Breast epithelium (tissue), 4 donors: Measurements from ENCODE around the gene KCNH1. TPM values are rescaled to one million over a fixed set of nuclear protein-coding genes. Genes with fewer than 3 reads are reported as not detected.

Source experiments
- DNase-seq, 2 donors: peaks; one replicate each; pipeline ENCODE4 v3.0.0-alpha.2; 2019; ENCODE audit warnings: low spot score in 2 of 2
- H3K27ac ChIP-seq, 2 donors: fragments of 200-600 bp; sonication (generic) in 1 of 2; one replicate each; pipeline ENCODE4 v1.5.1; 2016 to 2019; ENCODE audit warnings: mild to moderate bottlenecking in 1 of 2
- H3K27me3 ChIP-seq, 2 donors: fragments of 200-600 bp; sonication (generic) in 1 of 2; one replicate each; pipeline versions ENCODE4 v1.5.1 to v1.6.0; 2017 to 2019; ENCODE audit warnings: control low read depth in 1 of 2, mild to moderate bottlenecking in 1 of 2
- H3K36me3 ChIP-seq: fragments of 200-600 bp; one replicate; pipeline ENCODE4 v1.5.1; 2019
- H3K4me1 ChIP-seq, 2 donors: fragments of 200-600 bp; sonication (generic); one replicate each; pipeline ENCODE4 v1.5.1; 2016 to 2019; ENCODE audit warnings: control low read depth in 1 of 2
- H3K4me3 ChIP-seq, 3 donors: fragments of 200-600 bp; sonication (generic); 1 replicate in 2 of 3; 2 replicates in 1 of 3; pipeline ENCODE4 v1.5.1; 2016 to 2019; ENCODE audit warnings: mild to moderate bottlenecking in 3 of 3, moderate library complexity in 2 of 3
- H3K9me3 ChIP-seq, 2 donors: fragments of 200-600 bp; sonication (generic) in 1 of 2; one replicate each; pipeline ENCODE4 v1.5.1; 2016 to 2019; ENCODE audit warnings: control low read depth in 1 of 2
- POLR2A ChIP-seq: fragments of 450-650 bp; IDR thresholded peaks from one replicate; pipeline ENCODE4 v1.6.1; 2016; ENCODE audit warnings: antibody characterized with exemption, mild to moderate bottlenecking, moderate library complexity
- POLR2AphosphoS5 ChIP-seq, 3 donors: sonication (generic); formaldehyde crosslinking; IDR thresholded peaks; one replicate each; pipeline ENCODE4 v1.6.1; 2017; ENCODE audit warnings: antibody characterized with exemption in 3 of 3
- intact Hi-C: fragments of 100-400 bp; cut with DNase I; formaldehyde crosslinking; loops from one replicate; pipeline ENCODE4 v1.15.1; 2023; ENCODE audit warnings: low total_unique reads
- total RNA-seq, 3 donors: library from RNA; depleted of rRNA; stranded (reverse); fragments of >200 nt; gene quantifications; one replicate each; pipeline ENCODE4 v1.1.0, GENCODE V29; 2016
- TF ChIP-seq, protein P1 (sequence below), 3 donors: fragments of 450-650 bp; IDR thresholded peaks; one replicate each; pipeline ENCODE4 v1.5.1; 2016 to 2017; ENCODE audit warnings: antibody characterized with exemption in 3 of 3, mild to moderate bottlenecking in 3 of 3, moderate library complexity in 3 of 3

The KCNH1 gene
- total RNA-seq, 3 donors from 2014 or later = 0.32 to 1.3 TPM; not detected in 1

DNA sequence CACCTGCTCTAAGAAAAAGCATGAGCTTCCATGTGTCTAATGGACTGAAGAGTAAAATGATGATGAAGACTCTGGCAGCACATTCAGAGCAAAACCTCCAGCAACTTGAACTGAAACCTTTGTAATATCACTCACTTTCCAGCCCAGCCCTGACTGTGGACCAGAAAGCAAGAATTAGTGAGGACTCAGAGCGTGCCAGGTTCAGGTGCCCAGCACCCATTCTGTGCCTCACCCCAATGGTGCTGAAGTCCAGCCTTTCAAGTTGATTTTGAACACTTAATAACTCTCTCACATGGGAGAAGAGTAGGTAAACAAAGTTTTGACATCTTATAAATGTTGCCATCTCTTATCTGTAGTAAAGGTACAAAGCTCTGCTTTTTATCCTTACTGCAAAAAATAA lies 350.0 kb downstream of the KCNH1 start:
- DNase-seq = no peak
- intact Hi-C loops = no loop called here
- TF ChIP-seq POLR2AphosphoS5 (IDR thresholded peaks at IDR 0.05) = no peak
- TF ChIP-seq, protein P1, sequence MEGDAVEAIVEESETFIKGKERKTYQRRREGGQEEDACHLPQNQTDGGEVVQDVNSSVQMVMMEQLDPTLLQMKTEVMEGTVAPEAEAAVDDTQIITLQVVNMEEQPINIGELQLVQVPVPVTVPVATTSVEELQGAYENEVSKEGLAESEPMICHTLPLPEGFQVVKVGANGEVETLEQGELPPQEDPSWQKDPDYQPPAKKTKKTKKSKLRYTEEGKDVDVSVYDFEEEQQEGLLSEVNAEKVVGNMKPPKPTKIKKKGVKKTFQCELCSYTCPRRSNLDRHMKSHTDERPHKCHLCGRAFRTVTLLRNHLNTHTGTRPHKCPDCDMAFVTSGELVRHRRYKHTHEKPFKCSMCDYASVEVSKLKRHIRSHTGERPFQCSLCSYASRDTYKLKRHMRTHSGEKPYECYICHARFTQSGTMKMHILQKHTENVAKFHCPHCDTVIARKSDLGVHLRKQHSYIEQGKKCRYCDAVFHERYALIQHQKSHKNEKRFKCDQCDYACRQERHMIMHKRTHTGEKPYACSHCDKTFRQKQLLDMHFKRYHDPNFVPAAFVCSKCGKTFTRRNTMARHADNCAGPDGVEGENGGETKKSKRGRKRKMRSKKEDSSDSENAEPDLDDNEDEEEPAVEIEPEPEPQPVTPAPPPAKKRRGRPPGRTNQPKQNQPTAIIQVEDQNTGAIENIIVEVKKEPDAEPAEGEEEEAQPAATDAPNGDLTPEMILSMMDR (IDR thresholded peaks at IDR 0.05) = no peak
- TF ChIP-seq POLR2A = no peak
- Histone ChIP-seq H3K27ac (no peak overlapping the region), H3K27me3 (no peaks in the 10 kb centered on the region), H3K4me3 (no peak overlapping the region), H3K36me3 (no peaks in the 10 kb centered on the region), H3K9me3 (no peaks in the 10 kb centered on the region), H3K4me1 (no peaks in the 10 kb centered on the region)

DNA sequence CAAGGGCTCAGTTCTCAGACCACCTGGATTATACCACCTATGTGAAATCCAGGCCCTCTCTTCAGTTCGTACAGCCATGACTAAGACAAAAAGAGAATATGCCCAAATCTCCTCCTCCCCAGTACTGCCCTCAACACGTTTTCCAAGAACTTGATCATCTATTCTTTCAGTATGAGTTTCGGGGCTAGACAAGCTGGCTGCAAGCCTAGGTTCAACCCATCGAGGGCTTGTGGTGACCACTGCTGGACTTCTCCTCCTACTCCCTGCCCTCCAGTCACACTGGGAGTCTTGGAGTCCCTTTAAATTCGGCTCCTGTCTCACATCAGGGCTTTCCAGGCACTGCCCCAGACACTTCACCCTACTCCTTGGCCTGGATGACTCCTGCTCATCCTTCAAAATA lies 352.3 kb downstream of the KCNH1 start:
- intact Hi-C loops = no loop called here
- H3K27me3 ChIP-seq = no peaks in the 10 kb centered on the region
- TF ChIP-seq, protein P1 (IDR thresholded peaks at IDR 0.05) = no peak
- no peak for TF ChIP-seq POLR2AphosphoS5 (IDR thresholded peaks at IDR 0.05)
- no peak for TF ChIP-seq POLR2A
- H3K4me3 ChIP-seq = no peak overlapping the region
- no peaks in the 10 kb centered on the region for H3K4me1 ChIP-seq
- no peak for DNase-seq
- H3K27ac ChIP-seq = no peak overlapping the region
- no peaks in the 10 kb centered on the region for H3K9me3 ChIP-seq
- no peaks in the 10 kb centered on the region for H3K36me3 ChIP-seq

DNA sequence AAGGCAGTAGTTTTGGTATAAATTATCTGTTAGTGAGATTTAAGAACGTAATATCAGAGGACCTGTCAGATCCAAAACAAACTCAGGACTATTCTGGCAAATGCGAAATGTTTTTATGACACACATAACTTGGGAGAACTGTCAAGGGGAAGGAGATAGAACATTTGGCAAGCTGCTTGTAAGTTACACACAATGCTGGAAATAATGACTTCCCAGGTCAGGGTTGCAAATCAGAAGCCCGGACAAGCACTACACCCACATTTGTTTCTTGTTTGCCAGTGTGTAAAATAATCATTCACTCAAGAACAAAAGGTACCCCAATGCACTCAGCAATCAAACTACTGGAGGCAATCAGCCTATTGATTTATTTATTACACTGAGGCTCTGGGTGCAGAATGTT lies 354.7 kb downstream of the KCNH1 start:
- intact Hi-C loops = no loop called here
- Histone ChIP-seq H3K27ac (no peak overlapping the region), H3K4me1 (no peaks in the 10 kb centered on the region), H3K9me3 (no peaks in the 10 kb centered on the region), H3K36me3 (no peaks in the 10 kb centered on the region), H3K4me3 (no peak overlapping the region), H3K27me3 (no peaks in the 10 kb centered on the region)
- TF ChIP-seq POLR2AphosphoS5 (IDR thresholded peaks at IDR 0.05) (no peak), POLR2A (no peak)
- TF ChIP-seq, protein P1 (IDR thresholded peaks at IDR 0.05) = no peak
- no peak for DNase-seq

DNA sequence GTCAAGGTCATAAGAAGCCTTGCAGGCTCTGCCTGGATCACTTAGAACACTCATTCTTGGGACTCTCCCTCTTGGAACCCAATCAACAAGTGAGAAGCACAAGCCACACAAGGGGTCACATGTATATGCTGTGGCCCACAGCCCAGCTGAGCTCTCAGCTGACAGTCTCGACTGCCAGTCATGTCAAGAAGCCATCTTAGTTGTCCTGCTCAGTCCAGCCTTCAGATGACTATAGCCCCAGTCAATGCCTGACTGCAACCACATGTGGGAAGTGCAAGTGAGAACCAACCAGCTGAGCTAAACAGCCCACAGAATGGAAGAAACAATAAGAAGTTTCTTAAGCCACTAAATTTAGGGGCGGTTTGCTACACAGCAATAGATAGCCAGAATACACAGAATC lies 356.0 kb downstream of the KCNH1 start:
- intact Hi-C loops = no loop called here
- Histone ChIP-seq H3K27ac (no peak overlapping the region), H3K36me3 (no peaks in the 10 kb centered on the region), H3K4me1 (no peaks in the 10 kb centered on the region), H3K4me3 (no peak overlapping the region), H3K27me3 (no peaks in the 10 kb centered on the region), H3K9me3 (no peaks in the 10 kb centered on the region)
- DNase-seq = no peak
- TF ChIP-seq POLR2A (no peak), POLR2AphosphoS5 (IDR thresholded peaks at IDR 0.05) (no peak)
- TF ChIP-seq, protein P1 (IDR thresholded peaks at IDR 0.05) = no peak

DNA sequence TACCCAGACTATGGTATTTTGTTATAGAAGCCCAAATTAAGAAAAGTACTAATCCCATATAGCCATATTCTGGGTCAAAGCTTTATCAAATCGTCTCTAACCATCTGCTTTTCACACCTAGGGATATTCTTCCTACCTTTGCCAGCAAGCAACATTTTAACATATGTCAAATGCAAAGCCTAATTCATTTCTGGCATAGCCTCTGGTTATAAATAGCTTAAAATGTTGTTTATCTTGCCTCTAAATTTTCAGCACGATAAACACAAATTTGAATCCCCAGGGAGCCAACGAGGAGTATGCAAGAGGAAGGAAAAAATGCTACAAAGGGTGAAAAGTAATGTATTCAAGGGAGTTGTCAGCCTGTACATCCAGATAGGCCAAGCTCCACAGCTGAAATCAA lies 357.2 kb downstream of the KCNH1 start:
- Histone ChIP-seq H3K27ac (no peak overlapping the region), H3K4me1 (no peaks in the 10 kb centered on the region), H3K4me3 (no peak overlapping the region), H3K27me3 (no peaks in the 10 kb centered on the region), H3K36me3 (no peaks in the 10 kb centered on the region), H3K9me3 (no peaks in the 10 kb centered on the region)
- intact Hi-C loops = no loop called here
- TF ChIP-seq POLR2AphosphoS5 (IDR thresholded peaks at IDR 0.05) (no peak), POLR2A (no peak)
- TF ChIP-seq, protein P1 (IDR thresholded peaks at IDR 0.05) = no peak
- DNase-seq = no peak
